Activated CD8-positive, alpha-beta memory T cell treated with anti-CD3 and anti-CD28 coated beads, Interleukin-2, amount 50 U/mL, for 4 hours (primary cell): ENCODE data around the gene FXYD2.
A peak's percentile ranks its signal among the peaks of the same experiment; 100 is the strongest.
"Not testable (repeated sequence)": the region's sequence is repeated elsewhere in the genome, so short reads cannot be mapped to it uniquely, and the experiment has no call there.

Experiments
- DNase-seq: peaks from one replicate; pipeline ENCODE4 v3.0.0-alpha.2; 2020

Gene FXYD2

GRCh38 chr11:117819096-117820040 is 5.2 kb downstream of the FXYD2 start:
- DNase-seq: no peak

- DNase-seq: peak; percentile 47
Observed at GRCh38 chr11:117818041-117818873, 6.3 kb downstream of the FXYD2 start.

DNA sequence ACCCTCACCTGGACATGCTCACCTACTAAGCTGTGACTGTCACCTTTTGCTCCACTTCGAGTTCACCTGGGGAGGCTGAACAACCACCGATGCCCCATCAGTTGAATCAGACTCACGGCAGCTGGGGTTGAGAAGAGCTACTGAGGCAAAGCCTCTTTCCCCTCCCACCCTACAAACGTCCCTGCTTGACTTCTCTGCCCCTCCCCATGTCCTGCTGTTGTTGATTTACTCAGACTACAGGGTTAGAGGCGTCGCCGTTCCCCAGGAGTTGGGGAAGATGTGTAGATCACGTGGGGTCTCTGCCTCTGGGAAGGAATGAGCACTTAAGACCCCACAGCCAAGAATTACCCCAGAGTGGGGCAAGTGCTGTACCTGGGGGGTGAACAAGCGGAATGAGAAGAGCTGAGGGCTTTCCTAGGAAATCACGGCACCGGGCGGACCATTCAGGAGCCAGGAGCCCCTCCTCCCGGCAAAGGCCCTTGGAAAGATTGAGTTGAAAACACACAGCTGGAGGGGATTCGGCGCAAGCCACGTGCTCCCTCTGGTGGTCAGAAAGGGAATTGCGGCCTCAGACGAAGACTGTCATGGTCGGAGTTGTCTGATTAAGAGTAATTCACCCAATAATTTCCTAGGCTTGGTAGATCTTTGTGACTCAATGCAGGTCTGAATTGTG is 7.0 kb downstream of the FXYD2 start:
- peak; percentile 89 for DNase-seq

- DNase-seq: no peak
Observed at GRCh38 chr11:117816846-117817367, 7.6 kb downstream of the FXYD2 start.

GRCh38 chr11:117816151-117816741 is 8.3 kb downstream of the FXYD2 start:
- DNase-seq: no peak

DNA sequence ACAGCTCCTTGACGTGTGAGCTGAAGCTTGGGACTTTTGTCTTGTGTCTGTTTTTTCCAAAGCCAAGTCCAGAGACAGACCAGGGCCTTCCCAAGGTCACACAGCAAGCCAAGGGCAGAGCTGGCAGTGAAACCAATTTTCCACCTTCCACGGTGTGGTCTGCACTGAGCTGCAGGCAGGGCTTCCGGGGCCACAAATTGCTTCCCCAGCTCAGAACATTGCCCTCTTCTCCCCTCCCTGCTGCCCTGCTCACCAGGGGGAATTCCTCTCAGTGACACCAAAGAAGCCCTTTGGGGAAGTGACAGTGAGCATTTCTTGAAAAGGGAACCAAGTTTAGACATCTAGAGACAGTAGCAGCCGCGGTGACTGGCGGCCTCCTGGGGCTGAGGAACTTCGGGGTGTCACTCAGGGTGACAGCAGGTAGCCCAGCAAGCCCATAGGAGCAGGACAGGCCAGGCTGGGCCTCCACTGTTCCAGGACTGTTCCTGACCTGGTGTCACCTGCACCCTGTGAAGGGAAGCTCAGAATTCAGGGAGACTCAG is 9.2 kb downstream of the FXYD2 start:
- peak; percentile 63 for DNase-seq

GRCh38 chr11:117814766-117815261 is 9.7 kb downstream of the FXYD2 start:
- peak; percentile 79 for DNase-seq

DNA sequence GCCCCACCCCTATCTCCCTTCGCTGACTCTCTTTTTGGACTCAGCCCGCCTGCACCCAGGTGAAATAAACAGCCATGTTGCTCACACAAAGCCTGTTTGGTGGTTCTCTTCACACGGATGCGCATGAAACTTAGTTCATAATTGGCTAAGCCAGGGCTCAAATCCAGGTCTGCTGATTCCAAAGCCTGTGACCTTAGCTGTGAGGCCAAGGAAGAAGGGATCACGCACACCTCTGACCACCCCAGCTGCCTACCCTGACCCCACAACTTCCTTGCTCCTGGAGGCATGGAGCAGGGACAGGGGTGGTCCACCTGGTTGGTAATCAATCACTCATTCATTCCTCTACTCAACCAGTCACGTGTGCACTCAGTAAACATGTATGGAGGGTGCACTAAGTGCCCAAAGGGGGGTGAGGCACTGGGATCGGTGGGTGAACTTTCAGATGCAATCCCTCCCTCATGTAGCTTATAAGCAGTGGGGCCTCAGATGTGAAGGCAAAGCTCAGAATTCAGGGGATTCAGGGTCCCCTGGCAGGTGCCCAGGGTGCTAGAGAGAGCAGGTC is 10.3 kb downstream of the FXYD2 start:
- DNase-seq: no peak

DNA sequence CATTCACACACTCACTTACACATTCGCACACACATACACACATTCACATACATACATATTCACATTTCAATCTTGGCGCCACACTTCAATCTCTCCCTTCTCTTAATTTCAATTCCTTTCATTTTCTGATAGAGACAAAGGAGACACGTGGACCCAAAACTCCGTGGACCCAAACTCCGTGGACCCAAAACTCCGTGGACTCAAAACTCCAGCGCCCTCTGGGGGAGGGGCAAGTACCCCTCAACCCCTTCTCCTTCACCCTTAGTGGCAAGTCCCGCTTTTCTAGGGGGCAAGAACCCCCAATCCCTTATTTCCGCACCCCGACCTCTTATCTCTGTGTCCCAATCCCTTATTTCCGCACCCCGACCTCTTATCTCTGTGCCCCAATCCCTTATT is 14.5 kb downstream of the FXYD2 start:
- not testable (repeated sequence) for DNase-seq

GRCh38 chr11:117809236-117810055 is 15.1 kb downstream of the FXYD2 start:
- peak; percentile 44 for DNase-seq

DNA sequence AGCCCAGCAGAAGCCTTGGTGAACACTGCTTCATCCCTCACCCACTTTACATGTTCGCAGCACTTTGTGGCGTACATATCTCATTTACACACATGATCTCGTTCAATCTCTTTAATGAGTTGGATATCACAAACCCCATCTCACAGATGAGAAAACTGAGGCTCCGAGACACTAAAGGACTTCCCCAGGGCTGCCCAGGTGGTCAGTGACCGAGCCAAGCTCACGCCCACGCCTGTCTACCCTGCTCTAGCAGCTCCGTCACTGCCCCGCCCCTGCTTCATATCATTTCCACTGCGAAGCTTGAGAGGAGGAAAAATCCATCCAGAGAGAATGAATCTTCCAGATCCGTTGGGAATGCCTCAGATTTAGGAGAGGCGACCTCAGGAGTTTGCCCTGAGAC is 15.8 kb downstream of the FXYD2 start:
- DNase-seq: no peak

DNA sequence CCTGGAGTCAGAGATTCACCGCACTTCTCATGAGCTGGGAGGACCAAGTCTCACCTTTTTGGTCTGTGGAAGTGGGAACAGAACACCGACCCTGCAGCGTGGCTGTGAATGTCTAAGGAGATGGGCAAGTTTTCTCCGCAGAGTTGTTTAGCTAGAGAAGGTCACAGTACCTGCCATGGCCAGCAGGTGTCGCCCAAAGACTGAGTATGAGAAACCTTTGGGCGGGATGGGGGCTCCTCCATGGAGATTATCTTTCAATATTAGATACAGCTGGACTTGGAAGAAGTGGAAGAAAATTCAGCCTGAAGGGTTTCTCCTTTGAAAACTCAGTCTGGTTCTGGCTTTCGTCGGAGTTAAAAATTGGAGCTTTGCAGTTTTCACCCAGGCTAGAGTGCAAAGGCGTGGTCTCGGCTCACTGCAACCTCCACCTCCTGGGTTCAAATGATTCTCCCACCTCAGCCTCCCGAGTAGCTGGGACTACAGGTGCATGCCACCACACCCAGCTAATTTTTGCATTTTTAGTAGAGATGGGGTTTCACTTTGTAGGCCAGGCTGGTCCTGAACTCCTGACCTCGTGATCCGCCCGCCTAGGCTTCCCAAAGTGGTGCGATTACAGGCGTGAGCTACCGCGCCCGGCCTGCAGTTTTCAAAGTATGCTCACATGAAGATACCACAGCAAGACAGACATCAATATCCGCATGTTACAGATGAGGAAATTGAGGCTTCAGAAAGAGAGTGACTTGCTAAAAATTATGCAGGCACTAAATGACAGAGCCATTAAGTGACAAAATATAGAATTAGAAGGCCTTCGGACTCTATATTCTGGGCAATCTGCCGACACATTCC is 16.8 kb downstream of the FXYD2 start:
- DNase-seq: peak; percentile 75

DNA sequence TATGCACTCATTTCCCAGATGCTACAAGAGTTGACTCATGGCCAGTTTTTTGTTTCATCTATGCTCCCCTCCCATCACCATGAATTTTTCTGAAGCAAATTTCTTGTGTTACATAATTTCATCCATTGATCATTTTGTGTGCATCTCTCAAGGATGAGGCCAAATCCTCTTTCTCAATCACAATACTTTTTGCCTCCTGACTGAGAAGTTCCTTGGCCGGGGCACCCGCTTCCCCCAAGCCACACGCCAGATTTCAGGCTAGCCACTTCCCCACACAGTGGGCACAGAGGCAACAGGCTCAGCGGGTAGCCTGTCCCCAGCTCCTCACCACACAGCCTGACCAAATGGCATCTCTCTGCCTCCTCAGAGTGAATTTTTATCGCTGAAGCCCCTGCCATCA is 17.7 kb downstream of the FXYD2 start:
- no peak for DNase-seq

DNA sequence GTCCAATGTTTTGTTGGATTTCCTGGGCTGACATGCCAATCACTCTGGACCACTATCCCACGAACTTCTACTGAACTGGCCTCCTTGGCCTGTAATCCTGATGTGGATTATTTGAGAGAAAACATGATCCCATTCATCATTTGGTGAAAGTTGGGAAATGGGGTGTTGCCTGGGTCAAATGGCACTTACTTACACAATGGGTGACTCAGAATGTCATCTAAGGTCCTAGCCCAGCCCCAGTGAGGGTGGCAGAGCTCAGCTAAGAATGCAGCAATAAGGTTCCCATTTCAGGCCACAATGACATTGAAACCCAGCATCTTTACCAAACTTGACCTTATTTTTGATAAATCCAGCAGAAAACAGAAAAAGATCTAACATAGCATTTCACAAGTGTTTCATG is 19.5 kb downstream of the FXYD2 start:
- no peak for DNase-seq

- no peak for DNase-seq
Observed at GRCh38 chr11:117803896-117804295, 20.6 kb downstream of the FXYD2 start.

- DNase-seq: no peak
Observed at GRCh38 chr11:117799634-117800033, 24.9 kb downstream of the FXYD2 start.

- DNase-seq: peak; percentile 49
Observed at GRCh38 chr11:117796872-117797529, 27.5 kb downstream of the FXYD2 start, which contains the start of gene DSCAML1. TSS of gene DSCAML1 (minus strand) at chr11:117797216. CDS start at chr11:117797079, 137 bp downstream.

DNA sequence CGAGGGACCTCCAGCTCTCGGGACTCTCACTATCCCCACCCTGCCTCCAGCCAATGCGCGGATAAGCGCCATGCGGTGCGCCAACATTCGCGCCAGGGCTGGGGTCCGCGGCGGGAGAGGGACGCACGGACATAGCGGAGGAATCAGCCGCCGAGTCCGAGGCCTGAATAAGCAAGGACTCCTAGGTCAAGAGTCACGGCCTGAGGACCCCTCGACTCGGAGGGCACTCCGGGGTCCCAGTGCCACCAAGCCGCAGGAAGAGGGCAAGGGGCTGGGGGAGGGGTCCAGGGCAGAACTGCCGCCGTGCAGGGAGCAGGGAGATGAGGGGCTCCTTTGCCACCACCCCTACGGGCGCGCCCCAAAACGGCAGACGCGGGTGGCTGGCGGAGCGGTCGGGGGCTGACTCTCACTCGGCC is 28.1 kb downstream of the FXYD2 start:
- DNase-seq: no peak
